IMR-90 (cell line): ENCODE results near the gene ATXN1.

Experiments used
- CHD1 ChIP-seq: IDR thresholded peaks from 2 replicates; pipeline ENCODE4 v1.6.1; 2012; ENCODE audit warnings: low read depth, low read length, improper control_type of control experiment
- CTCF ChIP-seq: conservative IDR thresholded peaks from 2 replicates; pipeline ENCODE4 v1.5.1; 2012; ENCODE audit warnings: mild to moderate bottlenecking, low read depth, low read length, improper control_type of control experiment
- FOS ChIP-seq: fragments of 150-350 bp; IDR thresholded peaks from 2 replicates; pipeline ENCODE4 v1.6.1; 2016; ENCODE audit warnings: low read depth, low read length
- RAD21 ChIP-seq: IDR thresholded peaks from 2 replicates; pipeline ENCODE4 v1.6.1; 2012; ENCODE audit warnings: low read length, improper control_type of control experiment
- RCOR1 ChIP-seq: IDR thresholded peaks from 2 replicates; pipeline ENCODE4 v1.6.1; 2012; ENCODE audit warnings: mild to moderate bottlenecking, low read length, improper control_type of control experiment; ENCODE audit not compliant: insufficient replicate concordance

- no peak for TF ChIP-seq FOS
- no peak for TF ChIP-seq CTCF
- TF ChIP-seq RAD21, result no peak
- TF ChIP-seq CHD1, result no peak
- no peak for TF ChIP-seq RCOR1
These were observed 227.5 kb downstream of the ATXN1 start for GRCh38 chr6:16533721-16534136.
